Right ventricle myocardium superior (tissue), 1 donor: ENCODE measurements around the gene GNAI3. TPM values are rescaled to one million over a fixed set of nuclear protein-coding genes. Genes with fewer than 3 reads are reported as not detected.
"Not testable (repeated sequence)": the region's sequence is repeated elsewhere in the genome, so short reads cannot be mapped to it uniquely, and the experiment has no call there.

ENCODE experiments used
- ATAC-seq: fragments of 200-7000 bp; cut with Tn5 transposase; one replicate; pipeline ENCODE4 v1.9.1; 2020; ENCODE audit warnings: mild to moderate bottlenecking; ENCODE audit not compliant: poor library complexity
- DNase-seq: peaks from one replicate; pipeline ENCODE4 v3.0.0-alpha.2; 2020
- intact Hi-C: fragments of 100-400 bp; cut with DNase I; formaldehyde crosslinking; loops from one replicate; pipeline ENCODE4 v1.11.2; 2022
- total RNA-seq: library from RNA; stranded (reverse); fragmentation: NEBNext Ultra II Directional; extraction: Animal tissue kit (Norgen Biotek cat#: 25700); gene quantifications from one replicate; pipeline ENCODE4 v1.2.1, GENCODE V29; 2021
- donor health status: DM: no; HTN: yes; CAD: no; lungs with severe emphysema.

Gene GNAI3
- total RNA-seq, 1 donor from 2014 or later, result 2.4 TPM

GRCh38 chr1:109640285-109640865 lies 92.0 kb downstream of the GNAI3 start:
- peak; percentile 60 for ATAC-seq
- intact Hi-C loops, result loop anchor here (1.0 kb wide), 1 partner anchor 133 kb away; no protein-coding TSS in a partner anchor
- peak; percentile 92 for DNase-seq

- intact Hi-C loops, result no loop called here
- DNase-seq (no peak), ATAC-seq (no peak)
Measured at GRCh38 chr1:109641078-109641740, 92.8 kb downstream of the GNAI3 start.

- ATAC-seq (no peak), DNase-seq (no peak)
- intact Hi-C loops, result no loop called here
Measured at GRCh38 chr1:109641861-109642260, 93.4 kb downstream of the GNAI3 start.

- intact Hi-C loops, result no loop called here
- ATAC-seq (no peak), DNase-seq (no peak)
Measured at GRCh38 chr1:109642626-109643025, 94.2 kb downstream of the GNAI3 start.

- intact Hi-C loops, result no loop called here
- ATAC-seq (peak; percentile 92), DNase-seq (peak; percentile 91)
Measured at GRCh38 chr1:109643385-109644230, 95.2 kb downstream of the GNAI3 start.

- intact Hi-C loops, result no loop called here
- ATAC-seq (no peak), DNase-seq (no peak)
Measured at GRCh38 chr1:109644670-109645069, 96.3 kb downstream of the GNAI3 start.

- intact Hi-C loops, result no loop called here
- ATAC-seq (peak; percentile 48), DNase-seq (no peak)
Measured at GRCh38 chr1:109649491-109649914, 101.1 kb downstream of the GNAI3 start.

- intact Hi-C loops, result no loop called here
- ATAC-seq (no peak), DNase-seq (no peak)
Measured at GRCh38 chr1:109650609-109651008, 102.2 kb downstream of the GNAI3 start.

GRCh38 chr1:109652402-109652801 lies 104.0 kb downstream of the GNAI3 start:
- DNase-seq (no peak), ATAC-seq (no peak)
- intact Hi-C loops, result no loop called here

GRCh38 chr1:109653306-109653705 lies 104.9 kb downstream of the GNAI3 start:
- intact Hi-C loops, result no loop called here
- DNase-seq, result no peak
- no peak for ATAC-seq

- DNase-seq, result no peak
- ATAC-seq, result no peak
- intact Hi-C loops, result no loop called here
Measured at GRCh38 chr1:109654519-109654918, 106.1 kb downstream of the GNAI3 start.

- ATAC-seq, result peak; percentile 98
- intact Hi-C loops, result no loop called here
Measured at GRCh38 chr1:109655615-109656519, 107.5 kb downstream of the GNAI3 start, which contains the start of gene GSTM4. TSS of gene GSTM4 (plus strand) at chr1:109656099. CDS start at chr1:109656390, 291 bp downstream.

GRCh38 chr1:109657395-109657794 lies 109.0 kb downstream of the GNAI3 start:
- ATAC-seq (no peak), DNase-seq (no peak)
- intact Hi-C loops, result no loop called here

More at GRCh38 chr1:109655615-109656519, 107.5 kb downstream of the GNAI3 start, which contains the start of gene GSTM4:
- DNase-seq, result peak; percentile 94

GRCh38 chr1:109657970-109658369 lies 109.6 kb downstream of the GNAI3 start:
- ATAC-seq (no peak), DNase-seq (no peak)
- intact Hi-C loops, result no loop called here

GRCh38 chr1:109658533-109659042 lies 110.2 kb downstream of the GNAI3 start:
- ATAC-seq, result no peak
- DNase-seq, result no peak
- intact Hi-C loops, result no loop called here

GRCh38 chr1:109659145-109659544 lies 110.7 kb downstream of the GNAI3 start:
- intact Hi-C loops, result no loop called here
- DNase-seq, result no peak
- ATAC-seq, result no peak

- DNase-seq, result no peak
- ATAC-seq, result no peak
- intact Hi-C loops, result no loop called here
Measured at GRCh38 chr1:109659997-109660690, 111.7 kb downstream of the GNAI3 start.

GRCh38 chr1:109660691-109661026 lies 112.2 kb downstream of the GNAI3 start:
- ATAC-seq, DNase-seq, intact Hi-C loops: not testable (repeated sequence)
